ENCODE data around the gene CYB5A. TPM values are rescaled to one million over a fixed set of nuclear protein-coding genes. Genes with fewer than 3 reads are reported as not detected.

Gene CYB5A
- polyA plus RNA-seq, 1 of the 3 experiments (the other 2 are of a cell fraction) = 42.1 TPM

DNA sequence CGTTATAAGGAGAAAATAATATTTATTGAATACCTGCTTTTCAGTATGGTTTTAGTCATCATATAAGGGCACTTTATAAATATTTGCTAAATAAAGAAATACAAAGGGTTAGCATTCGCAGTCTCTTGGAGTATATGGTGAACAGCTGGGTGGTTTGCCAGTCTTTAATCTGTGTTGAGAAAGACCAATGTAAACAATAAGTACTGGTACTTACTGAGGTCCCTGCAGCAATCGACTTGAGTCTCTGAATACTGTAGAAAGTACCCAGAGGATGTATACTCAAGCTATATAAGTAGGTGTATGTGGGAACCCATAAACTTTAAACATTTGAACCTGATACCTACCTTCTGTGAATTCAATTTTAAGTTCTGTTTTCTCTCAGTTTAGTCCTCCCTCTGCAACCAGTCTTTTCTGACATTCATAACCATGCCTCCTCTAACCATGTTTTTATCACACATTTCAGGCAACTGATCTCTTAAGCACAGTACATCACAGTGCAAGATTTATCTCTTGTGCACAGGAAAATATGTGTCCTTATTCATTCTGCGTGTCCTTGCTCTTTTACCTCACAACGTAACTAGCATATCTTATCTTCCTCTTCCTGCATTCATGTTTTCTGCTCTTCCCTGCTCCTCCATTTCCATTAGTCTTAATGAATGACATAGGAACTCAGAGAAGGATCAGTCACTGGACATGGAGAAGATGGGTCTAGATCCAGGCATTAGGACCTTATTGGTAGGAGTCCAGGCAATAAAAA lies 45.6 kb upstream of the CYB5A start:
- H3K36me3 ChIP-seq (replicated peaks in 1 of 2; ENCODE audit: control insufficient read depth in 1 of 2, insufficient read depth in 2 of 2, low read length in 1 of 2) = no peaks in the 10 kb centered on the region
- no peaks in the 10 kb centered on the region for H3K9me3 ChIP-seq
- no peaks in the 10 kb centered on the region for H3K79me2 ChIP-seq (ENCODE audit: insufficient read depth)
- H2AFZ ChIP-seq (ENCODE audit: low read depth) = no peak overlapping the region
- ChIA-PET CTCF (interaction anchor here (1.4 to 3.7 kb wide), 2 partner anchors 139 to 142 kb away, joined by 3 to 24 read pairs; no protein-coding TSS in a partner anchor), POLR2A (no interaction called here)
- no peak for DNase-seq
- H3K4me2 ChIP-seq = no peak overlapping the region
- TF ChIP-seq GATA2 (CRISPR knock-in tag; IDR thresholded peaks at IDR 0.05) (no peak), SMC3 (IDR thresholded peaks at IDR 0.05; ENCODE audit: low read depth, low read length) (no peak), MEF2A (IDR thresholded peaks at IDR 0.05; ENCODE audit: borderline replicate concordance, low read depth) (no peak)
- TF ChIP-seq, protein P1, sequence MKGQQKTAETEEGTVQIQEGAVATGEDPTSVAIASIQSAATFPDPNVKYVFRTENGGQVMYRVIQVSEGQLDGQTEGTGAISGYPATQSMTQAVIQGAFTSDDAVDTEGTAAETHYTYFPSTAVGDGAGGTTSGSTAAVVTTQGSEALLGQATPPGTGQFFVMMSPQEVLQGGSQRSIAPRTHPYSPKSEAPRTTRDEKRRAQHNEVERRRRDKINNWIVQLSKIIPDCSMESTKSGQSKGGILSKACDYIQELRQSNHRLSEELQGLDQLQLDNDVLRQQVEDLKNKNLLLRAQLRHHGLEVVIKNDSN (IDR thresholded peaks at IDR 0.05; ENCODE audit: borderline replicate concordance, low read depth) = no peak
- TF ChIP-seq, protein P2, sequence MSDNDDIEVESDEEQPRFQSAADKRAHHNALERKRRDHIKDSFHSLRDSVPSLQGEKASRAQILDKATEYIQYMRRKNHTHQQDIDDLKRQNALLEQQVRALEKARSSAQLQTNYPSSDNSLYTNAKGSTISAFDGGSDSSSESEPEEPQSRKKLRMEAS (IDR thresholded peaks at IDR 0.05; ENCODE audit: low read depth) = no peak
- no peaks in the 10 kb centered on the region for H3K4me1 ChIP-seq (ENCODE audit: control insufficient read depth in 1 of 2, insufficient read depth in 2 of 2, low read depth in 1 of 2, low read length in 1 of 2)
- H3K27ac ChIP-seq (ENCODE audit: low read depth in 2 of 2, low read length in 1 of 2) = no peak overlapping the region
- no peaks in the 10 kb centered on the region for H4K20me1 ChIP-seq (ENCODE audit: insufficient read depth)
- H3F3A ChIP-seq (replicated peaks; ENCODE audit: insufficient read depth) = no peaks in the 10 kb centered on the region
- WGBS (ENCODE audit: low lambda C conversion rate) = 22% methylated on average over 5 of the region's 5 CpGs
- H3K4me3 ChIP-seq (ENCODE audit: low read depth in 2 of 2, low read length in 1 of 2) = no peak overlapping the region
- H3K9ac ChIP-seq = no peak overlapping the region
- no peaks in the 10 kb centered on the region for H3K9me2 ChIP-seq
- H3K27me3 ChIP-seq (ENCODE audit: insufficient read depth) = peaks cover 6% of the 10 kb centered on the region; the same call in 1 of the 2 replicates

DNA sequence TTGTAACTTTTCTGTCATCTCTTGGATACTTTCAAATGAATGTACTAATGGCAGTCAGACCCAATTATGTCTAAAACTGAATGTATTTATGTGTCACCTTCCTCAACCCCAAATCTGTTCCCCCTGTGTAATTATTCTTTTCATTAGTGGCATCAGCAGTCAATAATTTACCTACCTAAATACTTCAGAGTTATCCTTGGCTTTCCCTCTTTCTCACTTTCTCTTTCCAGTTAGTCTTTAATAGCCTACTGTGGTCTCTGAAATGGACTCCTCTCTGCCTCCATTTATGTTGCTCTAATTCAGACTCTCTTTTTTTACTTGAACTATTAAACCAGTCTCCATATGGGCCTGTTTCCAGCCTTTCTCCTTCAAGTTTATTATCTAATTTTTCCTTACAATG lies 44.9 kb upstream of the CYB5A start:
- no peak for DNase-seq
- TF ChIP-seq, protein P3, sequence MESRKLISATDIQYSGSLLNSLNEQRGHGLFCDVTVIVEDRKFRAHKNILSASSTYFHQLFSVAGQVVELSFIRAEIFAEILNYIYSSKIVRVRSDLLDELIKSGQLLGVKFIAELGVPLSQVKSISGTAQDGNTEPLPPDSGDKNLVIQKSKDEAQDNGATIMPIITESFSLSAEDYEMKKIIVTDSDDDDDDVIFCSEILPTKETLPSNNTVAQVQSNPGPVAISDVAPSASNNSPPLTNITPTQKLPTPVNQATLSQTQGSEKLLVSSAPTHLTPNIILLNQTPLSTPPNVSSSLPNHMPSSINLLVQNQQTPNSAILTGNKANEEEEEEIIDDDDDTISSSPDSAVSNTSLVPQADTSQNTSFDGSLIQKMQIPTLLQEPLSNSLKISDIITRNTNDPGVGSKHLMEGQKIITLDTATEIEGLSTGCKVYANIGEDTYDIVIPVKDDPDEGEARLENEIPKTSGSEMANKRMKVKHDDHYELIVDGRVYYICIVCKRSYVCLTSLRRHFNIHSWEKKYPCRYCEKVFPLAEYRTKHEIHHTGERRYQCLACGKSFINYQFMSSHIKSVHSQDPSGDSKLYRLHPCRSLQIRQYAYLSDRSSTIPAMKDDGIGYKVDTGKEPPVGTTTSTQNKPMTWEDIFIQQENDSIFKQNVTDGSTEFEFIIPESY (IDR thresholded peaks at IDR 0.05; ENCODE audit: borderline replicate concordance, low read depth) = no peak
- TF ChIP-seq RFX5 (IDR thresholded peaks at IDR 0.05; ENCODE audit: low read length) (no peak), GABPA (IDR thresholded peaks at IDR 0.05; ENCODE audit: low read depth) (no peak), NFIC (IDR thresholded peaks at IDR 0.05; ENCODE audit: borderline replicate concordance) (no peak), GATA2 (CRISPR knock-in tag; IDR thresholded peaks at IDR 0.05) (no peak), RXRA (IDR thresholded peaks at IDR 0.05; ENCODE audit: borderline replicate concordance, low read depth) (no peak), TEAD4 (IDR thresholded peaks at IDR 0.05; ENCODE audit: borderline replicate concordance, insufficient read depth) (no peak), RCOR1 (IDR thresholded peaks at IDR 0.05; ENCODE audit: low read length) (no peak), ELF1 (IDR thresholded peaks at IDR 0.05) (no peak), FOXM1 (IDR thresholded peaks at IDR 0.05; ENCODE audit: low read depth) (no peak)
- TF ChIP-seq, protein P2 (IDR thresholded peaks at IDR 0.05; ENCODE audit: low read depth) = no peak
- no peaks in the 10 kb centered on the region for H3K36me3 ChIP-seq (replicated peaks in 1 of 2; ENCODE audit: control insufficient read depth in 1 of 2, insufficient read depth in 2 of 2, low read length in 1 of 2)
- H3K4me3 ChIP-seq (ENCODE audit: low read depth in 2 of 2, low read length in 1 of 2) = no peak overlapping the region
- no peak overlapping the region for H3K4me2 ChIP-seq
- no peaks in the 10 kb centered on the region for H3K9me2 ChIP-seq
- no peaks in the 10 kb centered on the region for H3K9me3 ChIP-seq
- H3K79me2 ChIP-seq (ENCODE audit: insufficient read depth) = no peaks in the 10 kb centered on the region
- no peak overlapping the region for H2AFZ ChIP-seq (ENCODE audit: low read depth)
- no peaks in the 10 kb centered on the region for H3F3A ChIP-seq (replicated peaks; ENCODE audit: insufficient read depth)
- POLR2A ChIA-PET = no interaction called here
- CTCF ChIA-PET = interaction anchor here (3.7 kb wide), 1 partner anchor 138 kb away, joined by 24 read pairs; no protein-coding TSS in a partner anchor
- H3K27ac ChIP-seq (ENCODE audit: low read depth in 2 of 2, low read length in 1 of 2) = no peak overlapping the region
- H3K4me1 ChIP-seq (ENCODE audit: control insufficient read depth in 1 of 2, insufficient read depth in 2 of 2, low read depth in 1 of 2, low read length in 1 of 2) = no peaks in the 10 kb centered on the region
- no peak overlapping the region for H3K9ac ChIP-seq
- peaks cover 6% of the 10 kb centered on the region; the same call in 1 of the 2 replicates for H3K27me3 ChIP-seq (ENCODE audit: insufficient read depth)
- no peaks in the 10 kb centered on the region for H4K20me1 ChIP-seq (ENCODE audit: insufficient read depth)
